ENCODE measurements around the gene ABCF1. TPM values are rescaled to one million over a fixed set of nuclear protein-coding genes. Genes with fewer than 3 reads are reported as not detected.
A peak's percentile ranks its signal among the peaks of the same experiment; 100 is the strongest.
"Not testable (repeated sequence)": the region's sequence is repeated elsewhere in the genome, so short reads cannot be mapped to it uniquely, and the experiment has no call there.

Gene ABCF1
- 10 to 100 TPM; 66.8 to 79.0 (median 71.5) TPM for polyA plus RNA-seq (ENCODE audit: insufficient read length in 4 of 4)

- peak; percentile 96 to 97 (median 96) for DNase-seq (ENCODE audit: low read depth in 4 of 4, low spot score in 2 of 4)
These were observed at the start of gene ABCF1 for GRCh38 chr6:30571075-30571761. Gene ABCF1, plus strand, starts transcription at chr6:30571442. Its CDS starts 46 bp downstream, at chr6:30571488.

DNA sequence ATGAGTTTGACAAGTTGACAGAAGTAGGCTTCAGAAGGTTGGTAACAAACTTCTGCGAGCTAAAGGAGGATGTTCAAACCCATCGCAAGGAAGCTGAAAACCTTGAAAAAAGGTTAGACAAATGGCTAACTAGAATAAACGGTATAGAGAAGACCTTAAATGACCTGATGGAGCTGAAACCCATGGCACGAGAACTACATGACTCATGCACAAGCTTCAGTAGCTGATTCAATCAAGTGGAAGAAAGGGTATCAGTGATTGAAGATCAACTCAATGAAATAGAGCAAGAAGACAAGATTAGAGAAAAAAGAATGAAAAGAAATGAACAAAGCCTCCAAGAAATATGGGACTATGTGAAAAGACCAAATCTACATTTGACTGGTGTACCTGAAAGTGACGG lies 49.3 kb upstream of the ABCF1 start:
- DNase-seq (ENCODE audit: low read depth in 4 of 4, low spot score in 2 of 4) = not testable (repeated sequence)

GRCh38 chr6:30526444-30526843 lies 44.8 kb upstream of the ABCF1 start:
- DNase-seq (ENCODE audit: low read depth in 4 of 4, low spot score in 2 of 4) = not testable (repeated sequence)

- DNase-seq (ENCODE audit: low read depth in 4 of 4, low spot score in 2 of 4) = not testable (repeated sequence)
These were observed 41.8 kb upstream of the ABCF1 start for GRCh38 chr6:30529349-30529875.

- DNase-seq (ENCODE audit: low read depth in 4 of 4, low spot score in 2 of 4) = no peak
These were observed 41.2 kb upstream of the ABCF1 start for GRCh38 chr6:30530014-30530413.

DNA sequence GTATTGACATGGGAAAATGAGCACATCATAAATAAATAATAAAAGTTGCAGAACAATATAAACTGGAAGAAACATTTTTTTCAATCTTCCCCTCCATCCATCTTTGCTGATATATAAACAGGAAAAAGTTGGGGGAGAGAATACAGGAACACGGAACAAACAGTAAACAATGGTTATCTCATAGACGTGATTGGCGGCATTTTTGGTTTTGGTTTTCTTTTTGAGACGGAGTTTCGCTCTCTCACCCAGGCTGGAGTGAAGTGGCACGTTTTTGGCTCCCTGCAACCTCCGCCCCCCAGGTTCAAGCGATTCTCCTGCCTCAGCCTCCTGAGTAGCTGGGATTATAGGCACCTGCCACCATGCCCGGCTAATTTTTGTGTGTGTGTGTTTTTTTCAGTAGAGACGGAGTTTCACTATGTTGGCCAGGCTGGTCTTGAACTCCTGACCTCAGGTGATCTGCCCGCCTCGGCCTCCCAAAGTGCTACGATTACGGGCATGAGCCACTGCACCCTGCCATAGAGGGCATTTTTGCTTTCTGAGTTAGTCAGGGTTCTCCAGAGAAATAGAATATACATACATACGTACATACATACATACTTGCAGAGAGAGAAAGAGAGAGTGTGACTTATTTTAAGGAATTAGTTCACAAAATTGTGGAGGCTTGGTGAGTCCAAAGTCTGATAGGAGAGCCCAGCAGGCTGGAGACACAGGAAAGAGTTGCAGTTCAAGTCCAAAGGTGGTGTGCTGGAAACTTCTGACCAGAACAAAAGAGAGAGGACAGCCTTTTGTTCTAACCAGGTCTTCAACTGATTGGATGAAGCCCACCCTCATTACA lies 37.6 kb upstream of the ABCF1 start:
- DNase-seq (ENCODE audit: low read depth in 4 of 4, low spot score in 2 of 4) = no peak

DNA sequence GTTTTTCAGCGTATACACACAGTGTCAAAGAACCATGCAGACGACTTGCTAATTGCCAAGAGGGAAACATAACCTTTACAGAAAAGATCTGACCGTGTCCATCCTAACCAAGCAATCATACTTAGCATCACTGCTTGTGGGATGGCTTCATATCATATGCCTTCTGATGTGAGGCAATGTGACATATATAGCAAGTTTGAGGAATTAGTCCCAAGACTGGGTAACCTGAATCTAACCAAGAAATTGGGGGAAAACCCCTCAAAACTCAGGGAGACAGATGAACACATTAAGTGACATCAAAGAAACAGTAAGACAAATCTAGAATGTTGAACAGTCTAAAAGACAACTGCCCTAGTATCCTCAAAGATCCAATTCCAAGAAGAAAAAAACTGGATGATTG lies 33.3 kb upstream of the ABCF1 start:
- no peak for DNase-seq (ENCODE audit: low read depth in 4 of 4, low spot score in 2 of 4)

DNA sequence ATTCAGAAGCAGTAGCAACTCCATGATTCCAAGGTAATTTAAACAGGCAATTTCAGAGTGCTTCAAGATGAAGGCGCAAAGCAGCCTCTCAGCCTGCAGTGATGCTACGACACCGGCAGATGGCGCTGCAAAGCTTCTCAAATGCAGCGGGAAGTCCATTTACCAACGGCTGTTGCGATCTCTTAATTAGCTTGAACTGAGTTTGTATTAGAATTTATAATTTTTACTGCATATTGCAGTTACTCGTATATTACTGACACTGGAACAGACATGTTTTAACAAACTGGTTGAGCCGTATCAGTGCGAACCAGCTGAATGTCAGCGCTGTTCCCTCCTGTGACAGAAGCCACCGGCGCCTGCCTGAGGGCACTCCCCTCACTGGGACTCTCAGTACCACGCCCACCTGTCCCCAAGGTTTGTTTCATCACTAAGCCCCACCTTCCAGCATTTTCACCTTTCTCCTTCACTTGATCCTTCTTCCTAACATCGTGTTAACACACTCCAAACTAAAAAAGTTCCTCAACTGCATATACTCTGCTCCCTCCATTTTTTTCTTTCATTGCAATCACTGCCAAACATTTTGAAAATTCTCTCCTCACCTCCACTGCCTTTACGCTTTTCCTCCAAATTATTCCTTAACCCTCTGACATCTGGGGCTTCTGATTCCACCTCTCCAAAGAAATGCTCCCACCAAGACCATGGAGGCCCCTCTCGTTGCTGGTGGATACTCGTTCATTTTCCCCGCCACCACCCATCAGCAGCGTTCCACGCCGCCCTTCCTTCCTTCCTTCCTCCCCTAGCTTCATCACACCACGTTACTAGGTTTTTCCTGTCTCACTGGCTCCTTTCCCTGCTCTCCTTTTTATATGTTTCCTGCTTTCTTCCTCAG lies 29.5 kb upstream of the ABCF1 start:
- peak; percentile 60 to 78 (median 65) for DNase-seq (ENCODE audit: low read depth in 4 of 4, low spot score in 2 of 4)

DNA sequence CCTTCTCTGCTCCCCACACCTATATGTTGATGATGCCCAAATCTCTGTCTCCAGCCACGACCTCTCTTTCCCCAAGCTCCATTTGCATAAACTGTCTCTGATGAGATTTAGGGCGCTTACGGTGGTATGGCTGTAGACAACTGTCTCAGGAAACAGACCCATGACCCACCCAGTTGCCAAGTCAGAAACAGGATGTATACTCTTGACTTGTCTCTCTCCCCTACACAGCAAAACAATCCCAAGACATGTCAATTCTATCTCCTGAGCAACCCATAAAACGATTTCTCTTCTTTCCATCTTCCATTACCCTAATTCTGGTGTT lies 28.9 kb upstream of the ABCF1 start:
- no peak for DNase-seq (ENCODE audit: low read depth in 4 of 4, low spot score in 2 of 4)

DNA sequence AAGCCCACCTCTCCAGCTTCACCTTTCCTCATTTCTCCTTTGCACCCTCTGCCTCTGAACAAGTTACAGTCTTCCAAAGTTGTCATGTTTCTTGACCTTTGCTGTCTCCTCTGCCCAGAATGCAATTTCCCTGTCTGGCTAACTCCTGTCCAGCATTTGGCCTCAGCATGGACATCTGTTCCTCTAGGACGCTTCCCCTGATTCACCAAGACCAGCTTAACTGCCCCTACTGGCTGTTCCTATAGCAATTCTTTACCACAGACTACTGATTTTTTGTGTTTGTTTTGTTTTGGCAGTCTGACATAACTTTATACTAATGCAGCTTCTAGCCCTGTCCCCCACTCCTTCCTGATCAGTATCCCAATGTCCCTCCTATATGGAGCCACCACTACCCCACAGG lies 28.3 kb upstream of the ABCF1 start:
- DNase-seq (ENCODE audit: low read depth in 4 of 4, low spot score in 2 of 4) = no peak

- no peak for DNase-seq (ENCODE audit: low read depth in 4 of 4, low spot score in 2 of 4)
These were observed 27.4 kb upstream of the ABCF1 start for GRCh38 chr6:30543821-30544220.

DNA sequence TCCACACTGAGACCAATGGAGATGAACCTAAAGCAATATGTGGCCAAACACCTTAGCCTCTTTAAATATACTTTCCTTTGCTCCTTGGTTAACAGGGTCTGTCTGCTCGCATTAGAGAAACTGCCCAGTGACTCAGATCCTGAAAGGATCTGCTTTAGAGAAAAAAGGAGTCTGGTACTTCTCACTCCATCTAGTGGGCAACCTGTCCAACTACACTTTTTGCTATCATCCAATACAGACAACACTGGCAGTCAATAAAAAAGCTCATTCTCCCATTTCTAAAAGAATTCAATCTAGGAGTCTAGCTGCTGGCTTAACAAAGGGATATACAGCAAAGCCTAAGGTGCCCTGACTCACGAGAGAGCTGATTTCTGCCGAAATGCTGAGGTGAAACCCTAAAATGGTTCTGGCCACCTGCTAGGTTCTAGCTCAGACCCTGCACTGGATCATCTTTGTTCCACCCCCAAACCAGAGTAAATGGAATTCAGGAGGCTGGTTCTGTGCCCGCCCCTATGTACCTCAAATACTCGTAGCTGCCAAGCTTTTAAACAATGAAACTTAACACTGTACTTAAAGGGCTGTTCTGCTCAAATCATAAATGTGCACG lies 26.5 kb upstream of the ABCF1 start:
- DNase-seq (ENCODE audit: low read depth in 4 of 4, low spot score in 2 of 4) = no peak

DNA sequence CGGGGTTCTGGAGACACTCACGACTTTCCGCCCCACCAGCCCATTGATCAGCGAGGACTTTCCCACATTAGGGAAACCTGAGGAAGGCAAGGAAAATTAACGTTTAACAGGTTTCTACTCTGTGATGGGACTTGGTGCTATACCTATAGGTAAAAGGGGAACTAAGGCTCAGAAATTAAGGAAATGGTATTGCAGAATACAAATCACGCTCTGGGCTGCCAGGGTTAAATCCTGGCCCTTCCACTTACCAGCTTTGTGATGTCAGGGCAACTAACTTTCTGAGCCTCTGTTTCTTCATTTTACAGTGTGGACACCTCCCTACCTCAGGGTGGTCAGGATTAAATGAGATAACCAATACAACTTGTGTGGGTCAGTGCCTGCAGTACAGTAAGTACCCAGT lies 23.8 kb upstream of the ABCF1 start:
- DNase-seq (ENCODE audit: low read depth in 4 of 4, low spot score in 2 of 4) = no peak

DNA sequence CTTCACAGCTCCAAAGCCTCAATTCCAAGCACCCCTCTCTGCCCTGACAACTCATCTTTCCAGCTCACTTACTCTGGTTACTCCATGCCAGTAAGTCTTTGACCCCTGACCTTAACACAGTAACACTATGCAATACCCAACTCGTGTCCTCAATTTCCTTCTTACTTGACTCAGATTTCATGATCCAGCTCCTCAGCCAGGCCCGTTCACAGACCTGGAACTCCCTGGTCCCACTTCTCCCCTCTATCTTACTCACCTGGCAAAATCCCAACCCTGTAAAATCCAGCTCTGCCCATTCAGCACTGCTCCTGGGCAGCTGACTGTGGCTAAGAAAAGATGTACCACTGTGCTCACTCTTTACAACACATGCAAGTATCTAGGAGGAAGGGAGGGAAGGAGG lies 22.9 kb upstream of the ABCF1 start:
- DNase-seq (ENCODE audit: low read depth in 4 of 4, low spot score in 2 of 4) = no peak

GRCh38 chr6:30554404-30554803 lies 16.8 kb upstream of the ABCF1 start:
- DNase-seq (ENCODE audit: low read depth in 4 of 4, low spot score in 2 of 4) = no peak

- DNase-seq (ENCODE audit: low read depth in 4 of 4, low spot score in 2 of 4) = no peak
These were observed 16.1 kb upstream of the ABCF1 start for GRCh38 chr6:30554962-30555815.

DNA sequence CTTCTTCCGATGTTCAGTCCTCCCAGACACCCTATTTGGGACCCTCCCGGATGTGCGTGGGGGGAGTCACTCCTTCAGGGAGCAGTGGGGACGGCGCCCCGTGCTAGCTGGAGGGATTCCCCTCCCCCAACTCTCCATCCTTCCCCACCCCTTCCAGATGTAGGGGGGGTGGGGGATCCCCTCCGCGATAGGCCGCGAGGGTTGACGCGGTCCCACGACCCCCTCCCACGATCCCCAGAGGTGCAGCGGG lies 15.5 kb upstream of the ABCF1 start:
- DNase-seq (ENCODE audit: low read depth in 4 of 4, low spot score in 2 of 4) = peak in 1 of 4 donors; percentile 58

DNA sequence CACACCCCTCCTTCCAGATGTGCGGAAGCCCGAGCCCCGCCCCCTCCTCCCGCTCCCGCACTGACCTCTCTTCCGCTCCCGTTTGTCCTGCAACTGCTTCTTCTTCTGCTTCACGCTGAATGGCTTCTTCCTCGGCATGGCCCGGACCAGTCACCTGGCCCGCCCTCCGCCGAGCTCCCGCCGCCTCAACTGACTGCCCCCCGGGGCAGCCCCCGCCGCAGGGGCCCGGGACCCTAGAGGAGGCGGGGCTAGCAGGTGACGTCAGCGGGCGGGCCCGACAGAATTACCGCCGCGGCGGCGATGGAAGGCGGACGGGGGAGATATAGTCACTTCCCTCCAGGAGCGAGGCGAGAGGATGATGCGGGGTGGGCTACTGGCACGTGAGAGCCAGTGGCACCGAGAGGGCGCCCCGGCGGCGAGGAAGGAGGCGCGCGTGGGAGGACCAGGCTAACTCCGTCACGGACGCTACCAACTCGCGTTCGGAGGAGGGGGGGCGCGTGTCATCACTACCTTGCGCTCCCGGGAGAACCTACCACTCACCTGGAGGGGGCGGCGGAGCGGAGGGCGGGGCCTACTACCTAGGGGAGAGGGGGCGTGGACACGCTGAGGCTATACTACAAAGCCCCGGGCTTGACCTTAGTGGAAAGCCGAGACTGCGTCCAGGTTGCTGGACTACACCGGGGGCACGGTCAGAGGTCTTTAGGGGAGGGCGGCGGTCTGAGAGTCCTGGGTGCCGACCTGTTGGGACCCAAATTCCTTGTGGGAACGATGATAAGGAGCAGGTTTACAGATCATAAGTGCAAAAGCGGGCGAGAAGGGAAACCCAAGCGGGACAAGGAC lies 15.0 kb upstream of the ABCF1 start, which contains the start of gene GNL1:
Gene GNL1 (minus strand): TSS at position 424 of the 840 bp plus-strand sequence. CDS start 286 bp downstream, at position 138.
- DNase-seq (ENCODE audit: low read depth in 4 of 4, low spot score in 2 of 4) = peak; percentile 85 to 87 (median 86)

All from left renal cortex interstitium (tissue), 4 donors.